Measurements from ENCODE around the gene LEPROT.

The LEPROT gene

GRCh38 chr1:65477414-65478378, 57.2 kb downstream of the LEPROT start:
- no peak for DNase-seq (ENCODE audit: low read depth, low spot score)
- TF ChIP-seq YY1 (IDR thresholded peaks at IDR 0.05; ENCODE audit: insufficient read depth, insufficient read length): no peak
- TF ChIP-seq SUZ12 (IDR thresholded peaks at IDR 0.05; ENCODE audit: extremely low read depth, insufficient read depth, insufficient read length): no peak
- no peak for TF ChIP-seq ZNF274 (IDR thresholded peaks at IDR 0.05; ENCODE audit: low read depth, low read length)
- no peaks in the 10 kb centered on the region for H3K36me3 ChIP-seq (ENCODE audit: insufficient read depth, insufficient read length, low read length)

DNA sequence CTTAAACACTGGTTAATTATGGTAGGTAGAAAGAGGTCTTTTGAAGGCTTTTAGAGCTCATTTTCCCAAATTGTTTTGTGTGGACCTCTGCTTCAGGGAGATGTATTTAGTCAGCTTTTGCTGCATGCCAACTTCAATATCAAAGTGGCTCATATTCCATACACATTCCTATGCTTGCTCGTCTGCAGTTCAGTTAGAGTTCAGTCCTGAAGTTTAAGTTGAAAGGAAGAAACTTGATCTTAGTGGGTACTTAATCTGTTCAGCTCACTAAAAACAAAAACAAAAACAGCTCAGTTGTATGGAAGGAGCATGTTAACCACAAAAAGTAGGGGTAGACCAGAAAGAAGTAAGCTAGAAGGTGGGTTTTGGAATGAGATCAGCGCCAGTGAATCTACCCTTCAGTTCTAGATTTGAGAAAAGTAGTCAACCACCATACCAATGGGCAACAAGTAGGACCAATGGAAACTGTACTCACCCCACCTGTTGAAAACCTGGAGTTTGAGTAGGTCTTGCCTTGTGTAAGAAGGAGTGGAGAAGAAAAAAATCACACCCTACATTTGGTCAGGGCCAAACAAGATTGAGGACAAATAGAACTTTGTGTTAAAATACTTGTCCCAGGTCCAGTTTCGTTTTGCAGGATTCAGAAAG, 58.0 kb downstream of the LEPROT start:
- no peaks in the 10 kb centered on the region for H3K27me3 ChIP-seq (ENCODE audit: insufficient read depth, insufficient read length)
- no peak for TF ChIP-seq YY1 (IDR thresholded peaks at IDR 0.05; ENCODE audit: insufficient read depth, insufficient read length)
- no peak for TF ChIP-seq ZNF274 (IDR thresholded peaks at IDR 0.05; ENCODE audit: low read depth, low read length)
- no peak for TF ChIP-seq SUZ12 (IDR thresholded peaks at IDR 0.05; ENCODE audit: extremely low read depth, insufficient read depth, insufficient read length)
- no peaks in the 10 kb centered on the region for H3K4me1 ChIP-seq (ENCODE audit: insufficient read depth, insufficient read length)
- DNase-seq (ENCODE audit: low read depth, low spot score): no peak
- no peak overlapping the region for H3K4me3 ChIP-seq (ENCODE audit: insufficient read length, low read depth)
- H3K36me3 ChIP-seq (ENCODE audit: insufficient read depth, insufficient read length, low read length): no peaks in the 10 kb centered on the region
- H3K9ac ChIP-seq (ENCODE audit: insufficient read length, low read depth): no peak overlapping the region
- H3K9me3 ChIP-seq (ENCODE audit: insufficient read depth, low read length): no peaks in the 10 kb centered on the region

More at GRCh38 chr1:65477414-65478378, 57.2 kb downstream of the LEPROT start:
- H3K4me3 ChIP-seq (ENCODE audit: insufficient read length, low read depth): no peak overlapping the region
- no peak overlapping the region for H3K9ac ChIP-seq (ENCODE audit: insufficient read length, low read depth)
- no peaks in the 10 kb centered on the region for H3K27me3 ChIP-seq (ENCODE audit: insufficient read depth, insufficient read length)
- H3K9me3 ChIP-seq (ENCODE audit: insufficient read depth, low read length): no peaks in the 10 kb centered on the region
- no peaks in the 10 kb centered on the region for H3K4me1 ChIP-seq (ENCODE audit: insufficient read depth, insufficient read length)

DNA sequence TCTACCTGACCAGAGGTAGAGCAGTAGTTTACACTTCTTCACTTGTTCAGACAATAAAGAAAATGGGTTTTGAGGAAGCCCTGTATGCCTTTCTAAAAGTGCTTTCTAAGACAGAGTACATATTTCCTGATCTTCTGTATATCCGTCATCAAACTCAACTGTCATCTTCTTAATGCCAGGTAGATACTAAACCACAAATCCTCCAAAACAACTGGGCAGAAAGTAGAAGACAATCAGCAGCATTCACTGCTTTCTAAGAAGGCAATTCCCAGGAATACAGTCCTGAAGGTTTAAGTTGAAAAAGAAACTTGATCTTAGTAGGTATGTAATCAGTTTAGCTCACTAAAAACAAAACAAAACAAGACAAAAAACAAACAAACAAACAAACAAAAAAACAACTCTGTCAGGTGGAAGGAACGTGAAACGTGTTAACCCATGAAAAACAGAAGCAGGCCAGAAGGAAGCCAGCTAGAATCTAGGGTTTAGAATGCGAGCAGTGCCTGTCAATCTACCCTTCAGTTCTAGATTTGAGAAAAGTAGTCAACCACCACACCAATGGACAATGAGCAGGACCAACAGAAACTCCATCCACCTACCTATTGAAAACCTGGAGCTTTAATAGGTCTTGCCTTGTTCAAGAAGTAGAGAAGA, 59.2 kb downstream of the LEPROT start:
- TF ChIP-seq SUZ12 (IDR thresholded peaks at IDR 0.05; ENCODE audit: extremely low read depth, insufficient read depth, insufficient read length) (no peak), YY1 (IDR thresholded peaks at IDR 0.05; ENCODE audit: insufficient read depth, insufficient read length) (no peak), ZNF274 (IDR thresholded peaks at IDR 0.05; ENCODE audit: low read depth, low read length) (no peak)
- Histone ChIP-seq H3K9me3 (ENCODE audit: insufficient read depth, low read length) (no peaks in the 10 kb centered on the region), H3K9ac (ENCODE audit: insufficient read length, low read depth) (no peak overlapping the region), H3K4me3 (ENCODE audit: insufficient read length, low read depth) (no peak overlapping the region), H3K36me3 (ENCODE audit: insufficient read depth, insufficient read length, low read length) (no peaks in the 10 kb centered on the region), H3K27me3 (ENCODE audit: insufficient read depth, insufficient read length) (no peaks in the 10 kb centered on the region), H3K4me1 (ENCODE audit: insufficient read depth, insufficient read length) (no peaks in the 10 kb centered on the region)
- no peak for DNase-seq (ENCODE audit: low read depth, low spot score)

- Histone ChIP-seq H3K4me1 (ENCODE audit: insufficient read depth, insufficient read length) (no peaks in the 10 kb centered on the region), H3K9me3 (ENCODE audit: insufficient read depth, low read length) (no peaks in the 10 kb centered on the region), H3K27me3 (ENCODE audit: insufficient read depth, insufficient read length) (no peaks in the 10 kb centered on the region), H3K36me3 (ENCODE audit: insufficient read depth, insufficient read length, low read length) (no peaks in the 10 kb centered on the region), H3K9ac (ENCODE audit: insufficient read length, low read depth) (no peak overlapping the region), H3K4me3 (ENCODE audit: insufficient read length, low read depth) (no peak overlapping the region)
- no peak for DNase-seq (ENCODE audit: low read depth, low spot score)
- TF ChIP-seq SUZ12 (IDR thresholded peaks at IDR 0.05; ENCODE audit: extremely low read depth, insufficient read depth, insufficient read length): no peak
These were observed 60.4 kb downstream of the LEPROT start for GRCh38 chr1:65480684-65481405.

DNA sequence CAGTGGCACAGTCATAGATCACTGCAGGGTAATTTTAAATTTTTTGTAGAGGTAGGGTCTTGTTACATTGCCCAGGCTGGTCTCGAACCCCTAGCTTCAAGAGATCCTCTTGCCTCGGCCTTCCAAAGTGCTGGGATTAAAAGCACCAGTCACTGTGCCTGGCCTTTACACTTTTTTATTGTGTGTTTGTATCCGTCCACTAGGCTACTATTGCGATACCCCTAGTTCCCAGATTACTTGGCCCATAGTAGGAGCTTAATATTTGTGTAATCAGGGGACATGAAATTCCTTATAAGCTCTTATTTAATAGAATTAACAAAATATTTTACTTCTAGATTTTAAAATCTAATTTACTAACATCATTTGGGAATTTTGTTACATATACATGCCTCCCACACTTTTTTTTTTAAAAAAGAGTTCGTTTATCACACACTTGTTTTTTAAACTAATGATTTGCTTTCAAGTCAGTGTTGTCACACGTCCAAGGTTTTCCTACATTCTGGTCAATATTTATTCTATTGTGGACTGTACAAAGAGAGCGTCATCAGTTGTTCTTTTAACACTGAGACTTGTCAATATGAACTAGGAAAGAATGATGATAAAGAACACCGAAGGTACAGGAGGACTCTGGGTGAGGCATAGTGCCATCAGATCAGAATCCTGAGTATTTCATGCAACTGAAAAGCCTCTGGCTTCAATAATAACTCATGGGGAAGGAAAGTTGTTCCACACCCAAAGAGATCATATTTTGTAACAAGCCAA, 63.7 kb downstream of the LEPROT start:
- Histone ChIP-seq H3K27me3 (ENCODE audit: insufficient read depth, insufficient read length) (no peaks in the 10 kb centered on the region), H3K9me3 (ENCODE audit: insufficient read depth, low read length) (no peaks in the 10 kb centered on the region), H3K36me3 (ENCODE audit: insufficient read depth, insufficient read length, low read length) (no peaks in the 10 kb centered on the region), H3K9ac (ENCODE audit: insufficient read length, low read depth) (no peak overlapping the region), H3K4me1 (ENCODE audit: insufficient read depth, insufficient read length) (no peaks in the 10 kb centered on the region), H3K4me3 (ENCODE audit: insufficient read length, low read depth) (no peak overlapping the region)
- no peak for DNase-seq (ENCODE audit: low read depth, low spot score)
- no peak for TF ChIP-seq ZNF274 (IDR thresholded peaks at IDR 0.05; ENCODE audit: low read depth, low read length)
- TF ChIP-seq SUZ12 (IDR thresholded peaks at IDR 0.05; ENCODE audit: extremely low read depth, insufficient read depth, insufficient read length): no peak
- no peak for TF ChIP-seq YY1 (IDR thresholded peaks at IDR 0.05; ENCODE audit: insufficient read depth, insufficient read length)
